Fibroblast of skin of right biceps (primary cell): ENCODE data around the gene RBM28.

Experiments used
- DNase-seq: peaks from one replicate; pipeline ENCODE4 v3.0.0-alpha.2; 2013

Gene RBM28

GRCh38 chr7:128366986-128367385, 23.3 kb upstream of the RBM28 start:
- no peak for DNase-seq

- no peak for DNase-seq
Measured at GRCh38 chr7:128366300-128366699, 22.6 kb upstream of the RBM28 start.

- no peak for DNase-seq
Measured at GRCh38 chr7:128365432-128365831, 21.7 kb upstream of the RBM28 start.

DNA sequence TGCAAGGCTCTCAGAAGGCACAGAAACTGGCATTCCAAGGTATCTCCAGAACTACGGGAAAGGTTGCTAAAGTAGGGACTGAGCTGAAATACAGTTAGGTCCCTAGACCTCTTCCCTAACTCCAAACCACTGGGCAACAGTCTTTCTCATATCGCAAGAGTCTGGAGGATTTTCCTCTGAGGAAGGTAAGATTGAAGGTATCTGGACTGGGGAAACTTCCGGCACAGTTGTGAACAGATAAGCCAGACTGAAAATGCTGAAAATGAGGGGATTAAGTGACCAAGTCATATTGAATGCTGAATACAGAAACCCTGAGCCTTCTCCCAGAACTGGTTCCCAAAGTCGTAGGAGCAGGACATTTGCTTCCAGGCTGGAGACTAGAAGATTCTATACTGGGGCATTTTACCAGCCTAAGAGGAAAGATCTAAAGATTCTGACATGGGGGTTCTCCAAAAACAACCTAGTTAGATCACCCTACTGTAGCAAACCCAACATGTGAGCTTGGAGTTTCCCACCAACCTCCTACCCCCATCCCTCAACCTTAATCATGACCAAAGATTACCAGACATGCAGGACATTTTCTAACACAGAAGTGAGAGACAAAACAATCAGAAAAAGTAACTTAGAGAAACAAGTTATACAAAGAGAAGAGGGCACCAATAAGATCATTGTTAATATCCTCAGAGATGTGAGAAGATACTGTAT, 20.6 kb upstream of the RBM28 start:
- no peak for DNase-seq

DNA sequence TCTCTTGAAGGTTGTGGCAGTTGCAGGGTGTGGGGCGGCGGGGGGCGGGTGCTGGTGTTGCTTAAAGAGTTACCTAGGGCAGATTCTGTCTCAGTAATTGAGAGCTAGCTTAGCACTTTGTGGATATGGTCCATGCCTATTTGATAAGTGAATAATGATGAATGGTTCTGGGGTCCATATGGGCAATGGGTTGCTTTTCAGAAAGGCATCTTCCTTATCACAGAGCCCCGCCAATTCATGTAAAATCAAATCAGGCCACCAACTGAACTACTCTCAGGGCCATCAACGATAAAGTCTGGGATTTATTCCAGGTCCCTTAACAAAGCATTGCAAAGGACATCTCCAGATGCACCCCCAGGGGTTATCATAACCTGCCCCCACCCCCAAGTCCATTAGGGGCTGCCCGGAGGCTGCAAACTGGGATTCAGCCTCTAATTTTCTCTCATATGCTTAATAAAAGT, 19.6 kb upstream of the RBM28 start:
- no peak for DNase-seq

- peak; percentile 42 for DNase-seq
Measured at GRCh38 chr7:128362670-128363069, 19.0 kb upstream of the RBM28 start.

- no peak for DNase-seq
Measured at GRCh38 chr7:128361411-128362379, 18.0 kb upstream of the RBM28 start, which contains the start of gene PRRT4. Gene PRRT4, minus strand, starts transcription at chr7:128361690.

- DNase-seq = no peak
Measured at GRCh38 chr7:128360359-128360678, 16.6 kb upstream of the RBM28 start.

GRCh38 chr7:128359939-128360338, 16.2 kb upstream of the RBM28 start:
- DNase-seq = no peak

- no peak for DNase-seq
Measured at GRCh38 chr7:128359336-128359735, 15.6 kb upstream of the RBM28 start.

DNA sequence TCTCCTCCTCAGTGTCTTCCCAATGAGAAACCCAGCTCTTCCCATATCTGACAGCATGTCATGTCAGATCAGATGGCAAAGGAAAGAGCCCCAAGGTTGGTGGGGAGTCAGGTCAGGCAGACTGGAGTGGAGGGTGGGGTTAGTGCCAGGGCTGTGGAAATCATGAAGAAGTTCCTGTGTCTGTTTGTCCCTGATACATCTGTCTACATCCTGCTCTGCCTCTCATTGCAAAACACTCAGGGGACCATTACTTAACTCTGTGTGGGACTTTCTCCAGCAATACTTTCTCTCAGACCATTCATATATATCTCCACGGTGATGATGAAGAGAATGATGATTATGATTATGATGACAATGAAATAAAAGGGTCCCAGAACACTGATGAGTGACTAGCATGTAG, 14.5 kb upstream of the RBM28 start:
- no peak for DNase-seq

DNA sequence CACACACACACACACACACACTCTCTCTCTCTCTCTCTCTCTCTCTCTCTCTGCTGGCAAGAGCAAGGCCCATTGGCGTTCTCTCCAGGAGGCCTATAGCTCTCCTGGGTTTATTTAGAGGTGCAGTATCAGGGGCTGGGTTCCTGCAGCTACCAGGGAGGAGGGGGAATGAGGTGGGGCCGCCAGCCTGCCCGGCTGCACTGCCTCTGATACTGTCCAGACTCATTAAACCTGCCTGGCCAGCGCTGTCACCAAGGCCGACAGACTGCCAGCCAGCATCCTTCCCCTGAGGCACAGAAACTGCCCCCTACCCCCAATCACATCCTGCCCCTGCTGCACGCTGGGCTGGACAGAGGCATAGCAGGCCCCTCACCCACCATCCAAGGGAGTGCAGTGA, 13.5 kb upstream of the RBM28 start:
- DNase-seq = no peak

- DNase-seq = no peak
Measured at GRCh38 chr7:128356546-128357216, 13.0 kb upstream of the RBM28 start.

GRCh38 chr7:128353610-128354009, 9.9 kb upstream of the RBM28 start:
- DNase-seq = no peak

DNA sequence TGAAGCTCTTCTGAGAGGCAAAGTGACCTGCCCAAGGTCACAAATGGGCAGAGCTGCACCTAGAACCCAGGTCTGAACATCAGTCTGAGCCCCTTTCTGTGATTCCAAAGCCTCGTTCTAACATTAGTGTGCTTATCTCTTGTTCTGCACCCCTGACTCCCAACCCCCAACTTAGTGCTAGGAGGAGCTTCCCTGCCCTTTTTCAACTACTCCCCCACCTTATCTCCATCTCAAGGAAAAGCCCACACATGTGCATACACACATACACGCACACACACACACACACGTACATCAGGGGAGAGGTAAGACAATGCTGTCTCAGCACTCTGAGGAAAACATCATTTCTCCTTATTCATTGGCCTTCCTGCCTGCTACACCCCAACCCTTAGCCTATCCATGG, 9.5 kb upstream of the RBM28 start:
- DNase-seq = no peak

GRCh38 chr7:128352636-128353035, 8.9 kb upstream of the RBM28 start:
- DNase-seq = no peak

- DNase-seq = peak; percentile 29
Measured at GRCh38 chr7:128352153-128352537, 8.4 kb upstream of the RBM28 start.

GRCh38 chr7:128351296-128352152, 7.8 kb upstream of the RBM28 start:
- DNase-seq = no peak

- DNase-seq = no peak
Measured at GRCh38 chr7:128350708-128351295, 7.1 kb upstream of the RBM28 start.

GRCh38 chr7:128349466-128349825, 5.7 kb upstream of the RBM28 start:
- no peak for DNase-seq

DNA sequence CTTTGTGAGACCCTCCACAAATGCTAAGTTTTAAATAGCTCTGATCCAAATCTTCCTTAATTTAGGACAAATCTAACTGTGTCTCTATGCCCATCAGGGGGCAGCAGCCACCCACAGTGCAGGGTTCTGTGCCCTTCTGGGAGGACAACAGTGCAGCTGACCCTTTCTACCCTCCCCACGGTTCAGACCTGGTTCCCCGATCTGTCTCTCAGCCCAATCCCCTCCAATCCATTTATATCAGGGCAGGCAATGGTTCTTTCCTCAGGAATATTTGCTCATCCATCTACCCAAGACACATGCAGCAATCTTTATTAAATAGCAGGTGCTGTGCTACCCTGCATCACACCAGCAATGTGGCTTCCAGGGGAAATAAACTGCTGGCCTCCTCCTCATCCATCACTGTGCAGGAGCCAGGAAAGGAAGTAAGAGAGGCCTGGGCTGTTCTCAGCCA, 4.0 kb upstream of the RBM28 start:
- peak; percentile 36 for DNase-seq

- DNase-seq = no peak
Measured at GRCh38 chr7:128344431-128344774, 695 bp upstream of the RBM28 start.
